ENCODE measurements around the gene MAPK8. TPM values are rescaled to one million over a fixed set of nuclear protein-coding genes. Genes with fewer than 3 reads are reported as not detected.

Gene MAPK8
- total RNA-seq, 4 donors from 2014 or later: 27.4 to 43.5 (median 36.5) TPM

- no peak for DNase-seq
- Histone ChIP-seq H3K27me3 (peaks cover 0 to 5% (median 0%) of the 10 kb centered on the region in 4 donors), H3K27ac (no peak overlapping the region), H3K4me3 (no peak overlapping the region), H3K4me1 (peaks cover 4 to 21% (median 5%) of the 10 kb centered on the region in 3 donors), H3K9me3 (no peaks in the 10 kb centered on the region), H3K36me3 (no peaks in the 10 kb centered on the region)
- intact Hi-C loops (cut with DNase I): no loop called here
- 83 to 92% methylated on average over 3 of the region's 3 CpGs for WGBS, 2 donors
- no peak for TF ChIP-seq CTCF (IDR thresholded peaks at IDR 0.05)
- TF ChIP-seq POLR2A (IDR thresholded peaks at IDR 0.05): no peak
Measured at GRCh38 chr10:48474765-48475365, 168.4 kb downstream of the MAPK8 start.

- no peak for DNase-seq
- H3K36me3 ChIP-seq: no peaks in the 10 kb centered on the region
- peaks cover 0 to 8% (median 0%) of the 10 kb centered on the region in 4 donors for H3K27me3 ChIP-seq
- H3K4me3 ChIP-seq: no peak overlapping the region
- no peak overlapping the region for H3K27ac ChIP-seq
- TF ChIP-seq POLR2A (IDR thresholded peaks at IDR 0.05) (no peak), CTCF (IDR thresholded peaks at IDR 0.05) (no peak)
- WGBS, 2 donors: 84 to 85% methylated on average over 4 of the region's 4 CpGs
- no peaks in the 10 kb centered on the region for H3K9me3 ChIP-seq
- peaks cover 0 to 13% (median 3%) of the 10 kb centered on the region in 3 donors for H3K4me1 ChIP-seq
- intact Hi-C loops (cut with DNase I): no loop called here
Measured at GRCh38 chr10:48475943-48476278, 169.4 kb downstream of the MAPK8 start.

- H3K9me3 ChIP-seq: no peaks in the 10 kb centered on the region
- no peak overlapping the region for H3K4me3 ChIP-seq
- 35 to 36% methylated on average over 7 to 8 of the region's 9 CpGs for WGBS, 2 donors
- peaks cover 0 to 8% (median 0%) of the 10 kb centered on the region in 3 donors for H3K4me1 ChIP-seq
- intact Hi-C loops (cut with DNase I): no loop called here
- H3K27ac ChIP-seq: no peak overlapping the region
- no peak for DNase-seq
- H3K36me3 ChIP-seq: no peaks in the 10 kb centered on the region
- TF ChIP-seq POLR2A (IDR thresholded peaks at IDR 0.05): no peak
- TF ChIP-seq CTCF (IDR thresholded peaks at IDR 0.05): no peak
- H3K27me3 ChIP-seq: peaks cover 0 to 10% (median 0%) of the 10 kb centered on the region in 4 donors
Measured at GRCh38 chr10:48476279-48476982, 170.0 kb downstream of the MAPK8 start.

GRCh38 chr10:48477141-48477540, 170.7 kb downstream of the MAPK8 start:
- H3K36me3 ChIP-seq: no peaks in the 10 kb centered on the region
- no peaks in the 10 kb centered on the region for H3K9me3 ChIP-seq
- intact Hi-C loops (cut with DNase I): no loop called here
- no peak overlapping the region for H3K4me3 ChIP-seq
- no peak overlapping the region for H3K27ac ChIP-seq
- TF ChIP-seq POLR2A (IDR thresholded peaks at IDR 0.05): no peak
- TF ChIP-seq CTCF (IDR thresholded peaks at IDR 0.05): no peak
- peaks cover 0 to 10% (median 0%) of the 10 kb centered on the region in 4 donors for H3K27me3 ChIP-seq
- DNase-seq: no peak
- peaks cover 0 to 3% (median 0%) of the 10 kb centered on the region in 3 donors for H3K4me1 ChIP-seq

GRCh38 chr10:48477616-48478015, 171.1 kb downstream of the MAPK8 start:
- Histone ChIP-seq H3K27ac (no peak overlapping the region), H3K27me3 (peaks cover 0 to 10% (median 0%) of the 10 kb centered on the region in 4 donors), H3K36me3 (no peaks in the 10 kb centered on the region), H3K9me3 (no peaks in the 10 kb centered on the region), H3K4me3 (no peak overlapping the region), H3K4me1 (peaks cover 0 to 3% (median 0%) of the 10 kb centered on the region in 3 donors)
- DNase-seq: no peak
- WGBS, 2 donors: 80 to 85% methylated on average over 4 of the region's 4 CpGs
- TF ChIP-seq POLR2A (IDR thresholded peaks at IDR 0.05): no peak
- TF ChIP-seq CTCF (IDR thresholded peaks at IDR 0.05): no peak
- intact Hi-C loops (cut with DNase I): no loop called here
